Stomach (tissue), 4 donors: ENCODE measurements around the gene S100A11.
A peak's percentile ranks its signal among the peaks of the same experiment; 100 is the strongest.

Source experiments
- POLR2AphosphoS5 ChIP-seq, 3 donors: sonication (generic); formaldehyde crosslinking; IDR thresholded peaks; one replicate each; pipeline ENCODE4 v1.6.1; 2016; ENCODE audit warnings: antibody characterized with exemption in 3 of 3
- TF ChIP-seq, protein P1 (sequence below), 7 experiments: fragments of 450-650 bp in 4 of 7; fragments of 200-600 bp in 3 of 7; sonication (generic) in 3 of 7; IDR thresholded peaks; one replicate each; pipeline ENCODE4 v1.5.1; 2016 to 2019; ENCODE audit warnings: antibody characterized with exemption in 7 of 7, control low read depth in 2 of 7, mild to moderate bottlenecking in 1 of 7

DNA sequence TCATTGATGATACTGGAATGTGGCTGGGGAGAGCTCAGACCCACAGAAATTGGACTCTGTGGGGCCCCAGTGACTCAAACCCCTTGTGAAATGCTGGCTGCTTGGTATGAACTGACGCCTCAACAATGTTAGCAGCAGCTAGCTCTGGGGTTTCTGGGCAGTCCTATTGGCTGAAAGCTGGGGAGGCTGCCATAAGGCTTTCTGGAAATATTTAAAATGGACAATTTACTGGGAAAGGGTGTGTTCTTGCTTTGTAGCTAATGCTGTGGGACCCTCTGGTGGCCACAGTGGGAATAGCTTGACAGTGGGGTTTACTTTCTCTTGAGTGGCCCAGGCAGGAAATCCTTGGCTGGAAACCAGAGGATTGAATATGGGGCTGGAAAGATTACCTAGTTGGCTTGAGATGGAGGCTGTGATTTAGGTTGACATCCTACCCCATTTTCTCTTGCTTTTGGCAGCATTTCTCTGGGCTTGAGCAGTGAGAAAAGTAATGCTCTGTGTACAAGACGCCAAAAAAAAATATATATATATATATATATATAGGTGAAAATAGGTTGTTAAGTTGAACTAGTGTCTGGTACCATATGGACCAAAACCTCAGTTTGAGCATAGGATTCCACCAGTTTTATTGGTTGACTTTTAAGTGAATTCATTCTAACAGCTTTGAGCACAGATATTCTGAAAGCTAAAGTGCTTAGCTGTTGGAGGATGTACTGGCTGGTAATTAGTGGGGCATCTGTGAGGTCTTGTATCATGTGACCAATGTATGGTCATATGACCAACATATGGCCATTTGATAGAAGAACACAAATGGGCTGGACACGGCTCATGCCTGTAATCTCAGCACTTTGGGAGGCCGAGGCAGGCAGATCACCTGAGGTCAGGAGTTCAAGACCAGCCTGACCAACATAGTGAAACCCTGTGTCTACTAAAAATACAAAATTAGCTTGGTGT, 34.9 kb downstream of the S100A11 start:
- TF ChIP-seq, protein P1, sequence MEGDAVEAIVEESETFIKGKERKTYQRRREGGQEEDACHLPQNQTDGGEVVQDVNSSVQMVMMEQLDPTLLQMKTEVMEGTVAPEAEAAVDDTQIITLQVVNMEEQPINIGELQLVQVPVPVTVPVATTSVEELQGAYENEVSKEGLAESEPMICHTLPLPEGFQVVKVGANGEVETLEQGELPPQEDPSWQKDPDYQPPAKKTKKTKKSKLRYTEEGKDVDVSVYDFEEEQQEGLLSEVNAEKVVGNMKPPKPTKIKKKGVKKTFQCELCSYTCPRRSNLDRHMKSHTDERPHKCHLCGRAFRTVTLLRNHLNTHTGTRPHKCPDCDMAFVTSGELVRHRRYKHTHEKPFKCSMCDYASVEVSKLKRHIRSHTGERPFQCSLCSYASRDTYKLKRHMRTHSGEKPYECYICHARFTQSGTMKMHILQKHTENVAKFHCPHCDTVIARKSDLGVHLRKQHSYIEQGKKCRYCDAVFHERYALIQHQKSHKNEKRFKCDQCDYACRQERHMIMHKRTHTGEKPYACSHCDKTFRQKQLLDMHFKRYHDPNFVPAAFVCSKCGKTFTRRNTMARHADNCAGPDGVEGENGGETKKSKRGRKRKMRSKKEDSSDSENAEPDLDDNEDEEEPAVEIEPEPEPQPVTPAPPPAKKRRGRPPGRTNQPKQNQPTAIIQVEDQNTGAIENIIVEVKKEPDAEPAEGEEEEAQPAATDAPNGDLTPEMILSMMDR (IDR thresholded peaks at IDR 0.05) = peak in 5 of 7 experiments; percentile 83 to 96 (median 92)
- TF ChIP-seq POLR2AphosphoS5 (IDR thresholded peaks at IDR 0.05) = peak in 1 of 3 donors; percentile 66
